GM18519 (cell line): ENCODE measurements around the gene CRYBG1.

ENCODE experiments used
- ATAC-seq: cut with Tn5 transposase; IDR thresholded peaks from one replicate; pipeline ENCODE4 v1.9.1; 2021; ENCODE audit warnings: mild to moderate bottlenecking, moderate library complexity; ENCODE audit not compliant: unreplicated experiment, low FRiP score

The CRYBG1 gene

GRCh38 chr6:106620931-106621672 is 260.6 kb downstream of the CRYBG1 start:
- ATAC-seq = no peak
